ENCODE data around the gene PICALM. TPM values are rescaled to one million over a fixed set of nuclear protein-coding genes. Genes with fewer than 3 reads are reported as not detected.
A peak's percentile ranks its signal among the peaks of the same experiment; 100 is the strongest.

Gene PICALM
- total and polyA plus RNA-seq, 9 of the 15 experiments (the other 6 are each of a cell fraction or from before 2014, with no cell fraction given) = 41.3 to 990 (median 309) TPM

- Histone ChIP-seq H3K9me3 (replicated peaks; ENCODE audit: control insufficient read depth, insufficient read depth, low read depth, low read length) (no peaks in the 10 kb centered on the region), H3K4me1 (replicated peaks in 1 of 2; ENCODE audit: control insufficient read depth in 2 of 2, insufficient read depth in 2 of 2, low read length in 2 of 2) (no peaks in the 10 kb centered on the region), H4K20me1 (replicated peaks; ENCODE audit: control insufficient read depth, insufficient read depth, low read length) (no peaks in the 10 kb centered on the region), H2AFZ (ENCODE audit: low read depth, low read length) (no peak overlapping the region), H3K27ac (ENCODE audit: extremely low read depth, low read depth, low read length) (no peak overlapping the region), H3K79me2 (ENCODE audit: control insufficient read depth, insufficient read depth, low read length) (no peaks in the 10 kb centered on the region), H3K4me3 (no peak overlapping the region), H3K27me3 (ENCODE audit: control insufficient read depth in 2 of 2, insufficient read depth in 2 of 2, low read length in 2 of 2) (no peaks in the 10 kb centered on the region), H3K36me3 (ENCODE audit: control insufficient read depth, insufficient read depth, low read length) (peaks cover 8% of the 10 kb centered on the region; the same call in 2 of the 3 replicates), H3K4me2 (ENCODE audit: insufficient read depth, low read length) (no peak overlapping the region), H3K9ac (ENCODE audit: insufficient read depth in 1 of 2, low read depth in 2 of 2, low read length in 2 of 2) (no peak overlapping the region), H3K9me1 (ENCODE audit: control insufficient read depth, insufficient read depth, low read length) (no peaks in the 10 kb centered on the region)
- FAIRE-seq (no peak), DNase-seq (ENCODE audit: extremely low read depth in 1 of 4, low spot score in 3 of 4) (no peak), ATAC-seq (no peak)
- in situ Hi-C loops (cut with MboI) = no loop called here
- ChIA-PET POLR2A (interaction anchor here (1.5 kb wide), 1 partner anchor 12 kb away, joined by 3 read pairs; no protein-coding TSS in a partner anchor), CTCF (ENCODE audit: low intra/inter-chr PET ratio) (no interaction called here)
- 59% methylated on average over 1 of the region's 1 CpG for WGBS (ENCODE audit: insufficient coverage, low coverage, missing lambda C conversion rate)
- no TSS peak for BruUV-seq (replicated peaks)
- no peak for TF ChIP-seq MAFF (IDR thresholded peaks at IDR 0.05; ENCODE audit: low read length)
- TF ChIP-seq LARP7 (IDR thresholded peaks at IDR 0.05) = no peak
- no peak for TF ChIP-seq YY1 (IDR thresholded peaks at IDR 0.05; ENCODE audit: borderline replicate concordance in 1 of 3, control insufficient read depth in 1 of 3, extremely low read depth in 1 of 3, insufficient read depth in 3 of 3, insufficient read length in 1 of 3, insufficient replicate concordance in 2 of 3, low read depth in 1 of 3, low read length in 2 of 3)
- TF ChIP-seq RBM25 (IDR thresholded peaks at IDR 0.05; ENCODE audit: low read depth, low read length, severe bottlenecking) = peak; percentile 27
- TF ChIP-seq MXI1 (IDR thresholded peaks at IDR 0.05; ENCODE audit: low read depth, low read length) = no peak
- no peak for TF ChIP-seq TEAD1 (CRISPR knock-in tag; IDR thresholded peaks at IDR 0.05)
- intact Hi-C loops (cut with micrococcal nuclease) = no loop called here
Measured at GRCh38 chr11:85949798-85950197, 119.1 kb downstream of the PICALM start.

Measured in K562 (cell line).